GM12873 (cell line): ENCODE measurements around the gene ANO7.

Source experiments
- TF ChIP-seq, protein P1 (sequence below): IDR thresholded peaks from 2 replicates; pipeline ENCODE4 v1.5.1; 2012; ENCODE audit warnings: low read depth, mild to moderate bottlenecking, moderate library complexity, low read length, control low read depth; ENCODE audit not compliant: insufficient read depth; ENCODE audit errors: missing control alignments

Gene ANO7

DNA sequence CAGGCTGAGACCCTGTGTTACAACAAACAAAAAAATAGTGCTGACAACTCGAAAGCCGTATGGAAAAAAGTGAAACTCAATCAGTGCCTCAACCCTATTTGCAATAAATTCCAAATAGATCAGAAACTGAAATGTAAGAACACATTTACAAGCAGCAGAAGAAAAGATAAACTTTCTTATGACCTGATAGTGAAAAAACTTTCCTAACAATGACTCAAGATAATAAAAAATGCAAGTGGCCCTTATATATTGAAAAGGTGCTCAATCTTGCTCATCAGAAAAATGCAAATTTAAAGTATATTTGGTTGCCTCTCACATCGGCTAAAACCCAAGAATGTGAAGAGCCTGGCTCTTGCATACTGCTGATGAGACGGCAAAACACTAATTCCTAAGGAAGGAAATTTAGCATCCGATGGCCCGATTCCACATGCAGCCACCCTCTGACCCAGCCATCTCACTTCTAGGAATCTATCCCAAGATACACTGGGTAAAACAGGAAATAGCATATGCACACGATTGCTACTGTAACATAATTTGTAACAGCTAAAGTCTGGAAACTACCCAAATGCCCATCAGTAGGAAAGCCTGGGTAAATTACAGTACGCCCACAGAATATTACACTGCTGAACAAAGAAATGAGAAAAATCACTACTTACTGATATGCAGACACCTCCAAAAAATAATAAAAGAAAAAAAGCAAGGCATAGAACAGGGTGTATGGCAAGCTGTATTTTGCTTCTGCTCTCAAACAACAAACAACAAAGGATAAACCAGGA lies 70.2 kb downstream of the ANO7 start:
- TF ChIP-seq, protein P1, sequence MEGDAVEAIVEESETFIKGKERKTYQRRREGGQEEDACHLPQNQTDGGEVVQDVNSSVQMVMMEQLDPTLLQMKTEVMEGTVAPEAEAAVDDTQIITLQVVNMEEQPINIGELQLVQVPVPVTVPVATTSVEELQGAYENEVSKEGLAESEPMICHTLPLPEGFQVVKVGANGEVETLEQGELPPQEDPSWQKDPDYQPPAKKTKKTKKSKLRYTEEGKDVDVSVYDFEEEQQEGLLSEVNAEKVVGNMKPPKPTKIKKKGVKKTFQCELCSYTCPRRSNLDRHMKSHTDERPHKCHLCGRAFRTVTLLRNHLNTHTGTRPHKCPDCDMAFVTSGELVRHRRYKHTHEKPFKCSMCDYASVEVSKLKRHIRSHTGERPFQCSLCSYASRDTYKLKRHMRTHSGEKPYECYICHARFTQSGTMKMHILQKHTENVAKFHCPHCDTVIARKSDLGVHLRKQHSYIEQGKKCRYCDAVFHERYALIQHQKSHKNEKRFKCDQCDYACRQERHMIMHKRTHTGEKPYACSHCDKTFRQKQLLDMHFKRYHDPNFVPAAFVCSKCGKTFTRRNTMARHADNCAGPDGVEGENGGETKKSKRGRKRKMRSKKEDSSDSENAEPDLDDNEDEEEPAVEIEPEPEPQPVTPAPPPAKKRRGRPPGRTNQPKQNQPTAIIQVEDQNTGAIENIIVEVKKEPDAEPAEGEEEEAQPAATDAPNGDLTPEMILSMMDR, result no peak

GRCh38 chr2:241260911-241261310 lies 72.4 kb downstream of the ANO7 start:
- TF ChIP-seq, protein P1, result no peak

GRCh38 chr2:241261628-241262027 lies 73.2 kb downstream of the ANO7 start:
- TF ChIP-seq, protein P1, result no peak

DNA sequence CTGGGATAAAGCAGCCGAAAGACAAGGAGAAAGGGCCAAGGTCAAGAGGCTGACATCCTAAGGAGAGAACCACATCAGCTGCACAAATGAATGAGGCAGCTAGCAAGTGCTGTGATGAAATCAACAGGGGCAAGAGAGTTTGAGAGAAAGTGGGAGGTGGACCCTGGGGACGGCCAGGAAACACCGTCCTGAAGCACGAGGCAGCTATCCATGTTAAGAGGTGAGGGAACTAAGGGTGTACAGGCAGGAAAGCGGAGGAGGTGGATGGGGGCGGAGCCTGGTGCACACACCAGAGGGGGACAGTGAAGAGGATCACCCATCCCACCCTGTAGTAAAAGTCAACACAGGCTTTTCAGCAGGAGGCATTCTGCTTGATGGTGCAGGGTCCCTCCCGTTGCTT lies 74.6 kb downstream of the ANO7 start:
- TF ChIP-seq, protein P1, result no peak

DNA sequence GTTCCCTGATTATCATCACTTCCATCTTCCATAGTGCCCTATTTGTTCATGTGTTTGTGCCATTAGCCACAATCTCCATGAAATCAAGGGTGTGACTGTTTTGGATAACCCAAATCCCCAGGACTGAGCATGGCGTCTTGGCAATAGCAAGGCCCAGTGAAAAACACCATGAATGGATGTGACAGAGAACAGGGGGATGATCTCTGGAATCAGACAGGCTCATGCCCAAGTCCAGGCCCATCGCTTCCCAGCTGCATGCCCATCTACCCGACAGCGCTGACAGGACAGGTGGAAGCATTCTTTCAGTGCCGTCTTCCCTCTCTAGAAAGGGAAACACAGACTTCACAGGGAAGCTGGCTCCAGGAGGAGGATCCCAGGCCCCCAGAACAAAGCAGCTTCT lies 77.0 kb downstream of the ANO7 start:
- TF ChIP-seq, protein P1, result no peak

DNA sequence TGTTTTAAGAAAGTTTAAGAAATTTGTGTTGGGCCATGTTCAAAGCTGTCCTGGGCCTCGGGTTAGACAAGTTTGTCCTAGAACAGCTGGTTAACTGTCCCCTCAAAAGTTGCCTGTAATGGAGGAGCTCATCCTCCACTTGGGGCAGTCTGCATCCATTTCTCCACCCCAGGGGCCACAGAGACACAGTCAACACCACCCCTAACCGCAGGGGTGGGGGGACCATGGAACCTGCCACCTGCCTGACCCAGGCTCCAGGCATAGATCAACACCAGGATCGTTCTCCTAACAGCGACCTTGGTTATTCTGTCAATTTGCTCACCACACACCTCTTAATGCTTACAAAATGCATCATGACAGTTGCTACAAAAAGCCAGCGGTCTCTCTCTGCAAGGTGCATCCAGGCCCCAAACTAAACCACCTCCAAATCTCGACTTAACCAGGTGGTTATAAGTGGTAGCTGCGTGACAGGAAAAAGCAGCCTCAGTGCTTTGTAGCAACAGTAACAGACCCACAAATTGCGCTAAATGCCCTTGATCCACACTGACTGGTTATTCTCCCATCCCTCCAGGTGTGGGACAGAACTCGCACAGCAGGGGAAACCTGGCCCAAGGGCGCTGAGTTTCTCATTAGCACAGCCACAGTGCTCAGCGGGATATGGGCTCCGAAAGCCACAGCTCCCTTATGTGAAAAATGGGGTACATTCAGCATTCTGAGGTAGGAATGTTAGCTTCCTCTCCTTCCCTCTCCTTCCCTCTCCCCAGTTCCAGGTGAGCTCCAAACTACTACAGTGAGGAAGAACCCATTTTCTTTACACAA lies 79.0 kb downstream of the ANO7 start:
- TF ChIP-seq, protein P1, result peak; percentile 25

DNA sequence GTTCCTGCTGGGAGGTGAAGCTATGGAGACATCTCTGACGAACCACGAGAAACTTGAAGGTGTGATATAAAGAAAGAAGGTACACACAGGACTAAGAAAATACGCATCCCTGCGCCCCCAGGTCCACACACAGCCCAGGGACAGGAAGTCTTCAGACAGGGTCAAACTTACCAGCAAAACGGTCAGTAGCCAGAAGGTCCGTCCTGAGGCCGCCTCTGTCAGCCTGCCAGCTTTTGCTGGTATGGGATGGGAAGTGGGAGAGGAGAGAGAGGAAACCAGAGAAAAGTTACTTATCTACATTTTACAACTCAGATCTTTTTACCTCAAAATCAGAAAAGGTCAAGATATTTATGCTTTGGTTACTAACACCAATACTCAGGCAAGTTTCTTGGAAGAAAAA lies 79.8 kb downstream of the ANO7 start:
- TF ChIP-seq, protein P1, result no peak
